IPS-18a (cell line): ENCODE results near the gene PAGE4.

Experiments
- H3K27ac ChIP-seq: one replicate; pipeline ENCODE4 v1.5.1; 2013; ENCODE audit warnings: low read length
- H3K27me3 ChIP-seq: one replicate; pipeline ENCODE4 v1.6.1; 2013; ENCODE audit warnings: mild to moderate bottlenecking, low read length; ENCODE audit not compliant: control insufficient read depth, insufficient read depth
- H3K36me3 ChIP-seq: one replicate; pipeline ENCODE4 v1.6.1; 2013; ENCODE audit warnings: low read depth, low read length; ENCODE audit not compliant: control insufficient read depth
- H3K4me1 ChIP-seq: one replicate; pipeline ENCODE4 v1.6.1; 2013; ENCODE audit warnings: low read depth, low read length; ENCODE audit not compliant: control insufficient read depth
- H3K4me3 ChIP-seq: one replicate; pipeline ENCODE4 v1.5.1; 2013; ENCODE audit warnings: low read length
- H3K9ac ChIP-seq: one replicate; pipeline ENCODE4 v1.6.1; 2013; ENCODE audit warnings: mild to moderate bottlenecking, low read length, moderate library complexity
- H3K9me3 ChIP-seq: one replicate; pipeline ENCODE4 v1.6.1; 2013; ENCODE audit warnings: low read depth, low read length; ENCODE audit not compliant: control insufficient read depth

Gene PAGE4

DNA sequence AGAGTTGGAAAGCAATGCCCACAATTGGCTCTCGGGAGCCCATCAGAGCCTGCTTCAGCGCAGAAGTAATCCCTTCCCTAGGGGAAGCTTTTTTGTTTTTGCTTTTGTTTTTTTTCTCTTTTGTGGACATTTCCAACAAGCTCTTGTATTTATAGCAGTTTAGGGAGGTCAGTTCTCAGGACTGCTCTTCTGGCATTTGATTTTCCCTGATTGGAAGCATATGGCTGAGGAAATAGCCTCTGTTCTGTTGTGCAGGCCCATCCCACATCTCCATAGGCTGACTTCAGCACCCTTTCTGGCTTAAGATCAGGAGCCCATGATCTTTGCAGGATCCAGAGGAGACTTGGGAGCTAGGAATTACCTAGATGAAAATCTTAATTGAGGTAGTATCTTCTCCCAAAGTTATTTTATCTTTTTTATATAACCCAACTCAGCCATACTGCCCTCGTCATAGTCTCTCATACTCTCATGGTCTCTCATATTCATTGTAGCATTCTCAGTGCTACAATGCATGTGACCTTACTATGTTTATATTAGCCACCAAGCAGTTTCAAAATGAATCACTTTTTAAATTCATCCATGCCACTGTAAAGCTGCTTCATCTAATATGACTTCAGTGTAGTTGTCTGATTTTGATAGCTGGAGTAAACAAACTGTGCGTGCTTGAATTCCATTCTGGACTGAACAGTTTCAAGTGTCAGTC lies 16.7 kb downstream of the PAGE4 start:
- H3K4me1 ChIP-seq: no peaks in the 10 kb centered on the region
- no peaks in the 10 kb centered on the region for H3K27me3 ChIP-seq
- H3K27ac ChIP-seq: no peak overlapping the region
- H3K9me3 ChIP-seq: peaks cover 19% of the 10 kb centered on the region
- H3K4me3 ChIP-seq: no peak overlapping the region
- no peaks in the 10 kb centered on the region for H3K36me3 ChIP-seq
- H3K9ac ChIP-seq: no peak overlapping the region

- Histone ChIP-seq H3K9me3 (peaks cover 15% of the 10 kb centered on the region), H3K4me3 (no peak overlapping the region), H3K27ac (no peak overlapping the region), H3K9ac (no peak overlapping the region), H3K4me1 (no peaks in the 10 kb centered on the region), H3K36me3 (no peaks in the 10 kb centered on the region), H3K27me3 (no peaks in the 10 kb centered on the region)
Observed at GRCh38 chrX:49846522-49846921, 17.4 kb downstream of the PAGE4 start.

DNA sequence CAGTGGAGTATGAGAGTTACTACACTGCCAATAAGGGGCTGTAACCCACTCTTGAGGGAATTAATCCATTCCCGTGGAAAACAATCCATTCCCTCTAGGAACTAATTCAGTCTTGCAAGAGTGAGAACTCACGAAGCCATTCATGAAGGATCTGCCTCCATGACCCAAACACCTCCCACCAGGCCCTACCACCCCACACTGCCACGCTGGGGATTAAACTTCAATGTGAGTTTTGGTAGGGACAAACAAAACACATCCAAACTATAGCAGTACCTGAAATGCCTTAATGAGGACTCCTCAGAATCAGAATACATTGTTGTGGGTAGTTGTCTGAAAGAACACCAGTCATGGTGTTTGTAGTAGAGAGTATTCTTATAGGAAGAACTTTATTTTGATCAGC lies 19.2 kb downstream of the PAGE4 start:
- H3K27me3 ChIP-seq: no peaks in the 10 kb centered on the region
- H3K36me3 ChIP-seq: no peaks in the 10 kb centered on the region
- H3K4me1 ChIP-seq: no peaks in the 10 kb centered on the region
- H3K27ac ChIP-seq: no peak overlapping the region
- H3K9me3 ChIP-seq: peaks cover 16% of the 10 kb centered on the region
- no peak overlapping the region for H3K9ac ChIP-seq
- H3K4me3 ChIP-seq: no peak overlapping the region

DNA sequence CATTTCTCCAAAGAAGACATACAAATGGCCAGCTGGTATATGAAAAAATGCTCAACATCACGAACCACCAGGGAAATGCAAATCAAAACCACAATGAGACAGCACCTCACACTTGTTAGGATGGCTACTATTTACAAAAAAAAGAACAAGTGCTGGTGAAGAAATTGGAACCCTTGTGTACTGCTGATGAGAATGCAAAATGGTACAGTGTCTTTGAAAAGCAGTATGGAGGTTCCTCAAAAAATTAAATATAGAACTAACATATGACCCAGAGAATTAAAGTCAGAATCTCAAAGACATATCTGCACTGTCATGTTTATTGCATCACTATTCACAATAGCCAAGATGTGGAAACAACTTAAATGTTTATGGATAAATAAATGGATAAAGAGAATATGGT lies 20.9 kb downstream of the PAGE4 start:
- no peaks in the 10 kb centered on the region for H3K27me3 ChIP-seq
- peaks cover 11% of the 10 kb centered on the region for H3K9me3 ChIP-seq
- no peak overlapping the region for H3K9ac ChIP-seq
- H3K4me1 ChIP-seq: no peaks in the 10 kb centered on the region
- H3K36me3 ChIP-seq: no peaks in the 10 kb centered on the region
- H3K4me3 ChIP-seq: no peak overlapping the region
- no peak overlapping the region for H3K27ac ChIP-seq

DNA sequence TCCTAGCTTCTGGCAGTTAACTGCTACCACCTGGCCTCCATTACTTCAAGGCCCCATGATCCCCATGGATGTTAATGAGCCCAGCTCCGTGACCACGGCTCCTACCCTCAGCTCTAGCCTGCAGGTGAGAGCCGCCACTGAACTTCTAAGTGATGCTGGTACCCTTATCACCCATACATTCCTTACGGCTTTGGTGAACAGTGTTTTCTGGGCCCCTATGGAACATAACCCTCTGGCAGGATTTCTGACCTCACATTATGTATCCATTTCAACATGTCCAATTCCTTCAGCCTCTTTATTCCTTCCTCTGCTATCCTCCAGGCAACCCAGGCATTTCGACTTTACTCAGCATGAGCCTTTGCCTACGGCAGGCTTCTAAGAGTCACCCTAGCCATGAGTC lies 24.6 kb downstream of the PAGE4 start:
- H3K36me3 ChIP-seq: no peaks in the 10 kb centered on the region
- no peak overlapping the region for H3K4me3 ChIP-seq
- peaks cover 4% of the 10 kb centered on the region for H3K9me3 ChIP-seq
- H3K4me1 ChIP-seq: no peaks in the 10 kb centered on the region
- no peak overlapping the region for H3K27ac ChIP-seq
- no peak overlapping the region for H3K9ac ChIP-seq
- H3K27me3 ChIP-seq: no peaks in the 10 kb centered on the region

- H3K27me3 ChIP-seq: no peaks in the 10 kb centered on the region
- H3K4me3 ChIP-seq: no peak overlapping the region
- H3K9ac ChIP-seq: no peak overlapping the region
- H3K27ac ChIP-seq: no peak overlapping the region
- peaks cover 4% of the 10 kb centered on the region for H3K9me3 ChIP-seq
- no peaks in the 10 kb centered on the region for H3K4me1 ChIP-seq
- H3K36me3 ChIP-seq: no peaks in the 10 kb centered on the region
Observed at GRCh38 chrX:49856819-49857218, 27.7 kb downstream of the PAGE4 start.

DNA sequence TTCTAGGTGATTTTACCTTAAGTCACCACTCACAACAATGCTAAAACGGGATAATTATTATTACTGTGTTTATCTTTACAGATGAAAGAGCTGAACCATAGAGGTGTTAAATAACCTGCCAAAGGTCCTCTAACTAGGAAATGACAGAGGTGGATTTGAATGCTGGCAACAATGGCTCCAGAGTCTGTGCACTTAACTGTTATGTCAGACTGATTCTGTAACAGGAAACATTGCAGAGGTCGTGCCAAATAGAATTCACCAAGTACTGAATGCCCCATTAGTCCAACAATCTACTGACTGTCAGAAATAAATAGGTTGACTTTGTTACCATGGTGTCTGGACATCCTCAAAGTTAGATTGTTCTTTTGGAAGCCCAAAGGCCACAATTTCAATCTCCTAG lies 29.2 kb downstream of the PAGE4 start:
- Histone ChIP-seq H3K4me1 (no peaks in the 10 kb centered on the region), H3K4me3 (no peak overlapping the region), H3K27ac (no peak overlapping the region), H3K9ac (no peak overlapping the region), H3K27me3 (no peaks in the 10 kb centered on the region), H3K36me3 (no peaks in the 10 kb centered on the region), H3K9me3 (peaks cover 8% of the 10 kb centered on the region)

DNA sequence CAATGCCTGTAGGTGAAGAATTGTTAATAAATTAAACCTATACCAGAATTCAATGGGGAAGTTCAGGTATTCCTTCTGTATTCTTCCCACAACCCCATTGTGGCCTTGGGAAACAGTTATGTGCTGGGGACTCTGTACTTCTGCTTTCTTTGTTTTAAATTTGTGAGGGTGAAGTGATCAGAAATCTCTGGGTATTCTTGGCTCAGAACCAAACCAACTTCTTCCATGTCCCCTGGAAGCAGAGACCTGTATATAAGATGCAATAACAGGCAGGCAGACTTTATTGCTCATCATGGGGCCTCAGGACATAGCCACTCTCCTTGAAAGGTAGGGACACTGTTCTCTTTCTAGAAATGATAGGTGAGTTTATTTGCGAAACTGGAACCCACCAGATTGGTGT lies 30.4 kb downstream of the PAGE4 start:
- Histone ChIP-seq H3K4me3 (no peak overlapping the region), H3K36me3 (no peaks in the 10 kb centered on the region), H3K9ac (no peak overlapping the region), H3K9me3 (peaks cover 8% of the 10 kb centered on the region), H3K27ac (no peak overlapping the region), H3K27me3 (no peaks in the 10 kb centered on the region), H3K4me1 (no peaks in the 10 kb centered on the region)

GRCh38 chrX:49860867-49861535 lies 31.9 kb downstream of the PAGE4 start:
- H3K4me3 ChIP-seq: no peak overlapping the region
- no peak overlapping the region for H3K27ac ChIP-seq
- H3K4me1 ChIP-seq: no peaks in the 10 kb centered on the region
- no peak overlapping the region for H3K9ac ChIP-seq
- H3K36me3 ChIP-seq: no peaks in the 10 kb centered on the region
- no peaks in the 10 kb centered on the region for H3K27me3 ChIP-seq
- peaks cover 8% of the 10 kb centered on the region for H3K9me3 ChIP-seq

DNA sequence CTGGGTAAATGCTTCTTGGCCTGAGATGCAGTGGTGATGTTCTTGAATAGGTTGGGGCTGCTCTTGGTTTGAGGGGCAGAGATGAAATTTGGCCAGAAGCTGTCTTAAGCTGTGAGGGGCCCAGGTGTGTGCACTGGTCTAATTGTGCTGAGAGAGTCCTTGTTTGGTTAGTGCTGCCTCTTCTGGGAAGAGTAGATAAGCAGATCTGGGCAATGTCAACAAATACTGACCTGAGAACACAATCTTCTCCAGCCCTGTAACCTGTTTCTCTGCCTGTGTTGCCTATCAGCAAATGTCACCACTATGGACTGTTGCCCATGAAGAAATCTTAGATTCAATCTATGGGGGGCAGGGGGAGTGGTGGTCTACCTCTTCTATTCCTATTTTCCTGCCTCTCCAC lies 33.0 kb downstream of the PAGE4 start:
- Histone ChIP-seq H3K9ac (no peak overlapping the region), H3K9me3 (peaks cover 8% of the 10 kb centered on the region), H3K4me3 (no peak overlapping the region), H3K27ac (no peak overlapping the region), H3K36me3 (no peaks in the 10 kb centered on the region), H3K27me3 (no peaks in the 10 kb centered on the region), H3K4me1 (no peaks in the 10 kb centered on the region)

- no peak overlapping the region for H3K4me3 ChIP-seq
- no peak overlapping the region for H3K9ac ChIP-seq
- H3K36me3 ChIP-seq: no peaks in the 10 kb centered on the region
- H3K4me1 ChIP-seq: no peaks in the 10 kb centered on the region
- H3K9me3 ChIP-seq: peaks cover 20% of the 10 kb centered on the region
- no peak overlapping the region for H3K27ac ChIP-seq
- no peaks in the 10 kb centered on the region for H3K27me3 ChIP-seq
Observed at GRCh38 chrX:49868739-49869138, 39.6 kb downstream of the PAGE4 start.

DNA sequence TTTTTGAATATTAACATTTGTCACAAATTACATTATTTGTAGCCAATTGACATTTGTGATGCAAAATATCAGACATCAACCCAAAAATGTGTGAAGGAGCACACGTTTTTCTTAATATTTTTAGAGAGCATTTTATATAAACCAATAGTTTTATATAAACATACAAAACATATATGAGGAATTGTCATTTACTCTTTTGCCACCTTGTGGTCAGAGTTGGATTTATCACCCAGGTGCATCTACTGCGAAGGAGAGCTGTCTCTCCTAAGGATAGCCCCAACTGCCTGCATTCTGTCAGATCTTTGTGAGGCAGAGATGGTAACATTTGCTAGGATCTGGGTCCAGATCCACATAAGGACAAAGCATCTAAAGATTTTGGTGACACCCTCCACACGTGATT lies 47.6 kb downstream of the PAGE4 start:
- Histone ChIP-seq H3K4me1 (no peaks in the 10 kb centered on the region), H3K27ac (no peak overlapping the region), H3K9ac (no peak overlapping the region), H3K4me3 (no peak overlapping the region), H3K9me3 (peaks cover 12% of the 10 kb centered on the region), H3K27me3 (no peaks in the 10 kb centered on the region), H3K36me3 (no peaks in the 10 kb centered on the region)
